K562 (cell line): ENCODE measurements around the gene HS3ST3A1. TPM values are rescaled to one million over a fixed set of nuclear protein-coding genes. Genes with fewer than 3 reads are reported as not detected.

ENCODE experiments used
- EZH2 ChIP-seq: IDR thresholded peaks from 2 replicates; pipeline ENCODE4 v1.6.1; 2012; ENCODE audit warnings: low read depth, mild to moderate bottlenecking, inconsistent platforms, low read length, borderline replicate concordance
- NFIC ChIP-seq: fragments of 450-650 bp; IDR thresholded peaks from 2 replicates; pipeline ENCODE4 v1.6.1; 2017; ENCODE audit warnings: mild to moderate bottlenecking, inconsistent platforms
- polyA plus RNA-seq, 8 experiments: library from polyadenylated mRNA; depleted of rRNA in 4 of 8; stranded (reverse) in 5 of 8; unstranded in 3 of 8; fragments of >200 nt; fragmentation: Nextera tagmentation in 2 of 8; fragmentation: Illumina TruSeq in 1 of 8; extraction: Ambion mirVana in 2 of 8; extraction: Trizol in 1 of 8; gene quantifications; 2 replicates each; pipeline versions ENCODE4 v1.2.1 to v1.2.3, GENCODE V29; 2011 to 2014; ENCODE audit warnings: inconsistent platforms in 1 of 8, missing spikeins in 1 of 8
- total RNA-seq, 7 experiments: library from RNA; depleted of rRNA in 6 of 7; stranded (reverse); fragments of >200 nt in 6 of 7; fragmentation: Illumina TruSeq in 2 of 7; extraction: Trizol in 2 of 7; gene quantifications; 2 replicates each; pipeline versions ENCODE4 v1.2.1 to v1.2.3, GENCODE V29; 2011 to 2021; ENCODE audit warnings: low replicate concordance in 1 of 7
- TF ChIP-seq, protein P1 (sequence below), 2 experiments: fragments of 450-650 bp in 1 of 2; sonication (generic) in 1 of 2; formaldehyde crosslinking in 1 of 2; IDR thresholded peaks; 2 replicates each; pipeline versions ENCODE4 v1.7.1 to v1.9.0; 2016 to 2022; ENCODE audit warnings: inconsistent platforms in 1 of 2, mild to moderate bottlenecking in 1 of 2, missing genetic modification reagents in 1 of 2

HS3ST3A1 gene
- total and polyA plus RNA-seq, 9 of the 15 experiments (the other 6 are each of a cell fraction or from before 2014, with no cell fraction given) = 0.25 to 14.8 (median 2.3) TPM

DNA sequence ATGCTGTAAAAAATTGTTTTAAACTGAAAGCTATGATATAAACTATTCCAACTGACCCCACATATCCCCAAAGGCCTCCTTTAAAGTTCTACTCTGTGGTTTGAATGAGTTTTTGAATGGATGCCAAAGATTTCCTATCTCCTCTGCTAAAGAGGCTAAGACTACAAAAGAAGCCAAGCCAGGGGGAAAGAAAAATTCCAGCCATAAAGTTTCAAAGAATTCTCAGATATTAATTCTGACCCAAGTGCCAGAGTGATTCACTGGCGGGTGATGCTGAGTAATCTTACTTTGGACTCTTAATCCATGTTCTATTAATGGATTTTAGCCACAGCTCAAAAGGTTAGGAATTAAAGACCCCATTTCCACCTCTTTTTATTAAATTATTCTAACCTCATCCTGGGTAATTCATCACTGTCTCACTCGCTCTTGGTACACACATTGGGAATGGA is 60.7 kb downstream of the HS3ST3A1 start (continued):
- TF ChIP-seq, protein P1, sequence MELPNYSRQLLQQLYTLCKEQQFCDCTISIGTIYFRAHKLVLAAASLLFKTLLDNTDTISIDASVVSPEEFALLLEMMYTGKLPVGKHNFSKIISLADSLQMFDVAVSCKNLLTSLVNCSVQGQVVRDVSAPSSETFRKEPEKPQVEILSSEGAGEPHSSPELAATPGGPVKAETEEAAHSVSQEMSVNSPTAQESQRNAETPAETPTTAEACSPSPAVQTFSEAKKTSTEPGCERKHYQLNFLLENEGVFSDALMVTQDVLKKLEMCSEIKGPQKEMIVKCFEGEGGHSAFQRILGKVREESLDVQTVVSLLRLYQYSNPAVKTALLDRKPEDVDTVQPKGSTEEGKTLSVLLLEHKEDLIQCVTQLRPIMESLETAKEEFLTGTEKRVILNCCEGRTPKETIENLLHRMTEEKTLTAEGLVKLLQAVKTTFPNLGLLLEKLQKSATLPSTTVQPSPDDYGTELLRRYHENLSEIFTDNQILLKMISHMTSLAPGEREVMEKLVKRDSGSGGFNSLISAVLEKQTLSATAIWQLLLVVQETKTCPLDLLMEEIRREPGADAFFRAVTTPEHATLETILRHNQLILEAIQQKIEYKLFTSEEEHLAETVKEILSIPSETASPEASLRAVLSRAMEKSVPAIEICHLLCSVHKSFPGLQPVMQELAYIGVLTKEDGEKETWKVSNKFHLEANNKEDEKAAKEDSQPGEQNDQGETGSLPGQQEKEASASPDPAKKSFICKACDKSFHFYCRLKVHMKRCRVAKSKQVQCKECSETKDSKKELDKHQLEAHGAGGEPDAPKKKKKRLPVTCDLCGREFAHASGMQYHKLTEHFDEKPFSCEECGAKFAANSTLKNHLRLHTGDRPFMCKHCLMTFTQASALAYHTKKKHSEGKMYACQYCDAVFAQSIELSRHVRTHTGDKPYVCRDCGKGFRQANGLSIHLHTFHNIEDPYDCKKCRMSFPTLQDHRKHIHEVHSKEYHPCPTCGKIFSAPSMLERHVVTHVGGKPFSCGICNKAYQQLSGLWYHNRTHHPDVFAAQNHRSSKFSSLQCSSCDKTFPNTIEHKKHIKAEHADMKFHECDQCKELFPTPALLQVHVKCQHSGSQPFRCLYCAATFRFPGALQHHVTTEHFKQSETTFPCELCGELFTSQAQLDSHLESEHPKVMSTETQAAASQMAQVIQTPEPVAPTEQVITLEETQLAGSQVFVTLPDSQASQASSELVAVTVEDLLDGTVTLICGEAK (IDR thresholded peaks at IDR 0.05) = no peak
- TF ChIP-seq, protein P1 (CRISPR knock-in tag; IDR thresholded peaks at IDR 0.05) = no peak
- TF ChIP-seq EZH2 (no peak), NFIC (peak; percentile 89)
